Measurements from ENCODE around the gene TDRD10. TPM values are rescaled to one million over a fixed set of nuclear protein-coding genes. Genes with fewer than 3 reads are reported as not detected.

TDRD10 gene
- polyA plus RNA-seq, 3 donors = not detected

DNA sequence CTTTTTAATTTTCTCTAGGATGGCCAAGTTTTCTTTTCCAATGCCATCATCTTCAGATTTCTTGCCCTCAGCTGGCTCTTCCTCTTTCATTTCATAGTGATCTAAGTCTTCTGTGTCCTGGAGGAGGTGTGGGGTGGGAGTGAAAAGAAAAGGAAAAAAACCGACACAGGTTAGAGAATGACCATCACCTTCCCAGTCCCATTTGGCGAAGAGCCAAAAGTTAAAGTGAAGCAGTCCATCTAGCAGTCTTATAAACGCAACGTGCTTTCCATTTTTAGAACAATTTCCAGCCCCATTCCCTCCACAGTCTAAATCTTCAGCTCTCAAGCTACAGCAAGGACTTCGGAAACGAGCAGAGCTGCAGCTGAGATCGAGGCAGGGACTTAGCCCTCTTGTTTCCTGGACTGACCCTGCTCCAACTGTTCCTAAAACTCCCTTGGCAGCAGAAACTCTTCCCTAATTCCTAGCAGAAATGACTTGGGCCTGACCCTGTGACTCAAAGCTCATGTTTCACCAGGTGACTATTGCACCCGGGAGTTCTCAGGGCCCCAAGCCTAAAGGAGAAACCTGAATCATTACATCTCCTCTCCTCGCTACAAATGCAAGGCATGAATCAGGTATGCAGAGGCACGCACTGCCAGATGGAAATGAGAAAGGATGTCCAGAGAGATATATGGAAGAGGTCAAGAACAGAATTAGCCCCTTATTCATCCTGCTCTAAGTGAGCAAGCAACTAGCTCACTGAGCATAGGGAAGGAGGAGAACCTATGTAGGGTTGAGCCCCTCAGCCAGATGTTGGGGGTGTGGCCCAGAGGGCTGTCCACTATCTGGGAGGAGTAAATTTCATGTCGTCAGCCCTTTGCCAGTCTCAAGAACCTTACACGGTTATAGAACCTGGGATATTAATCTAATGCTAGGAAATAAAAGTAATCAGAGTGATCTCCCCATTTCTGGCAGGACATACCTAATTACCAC is 51.3 kb downstream of the TDRD10 start:
- peaks cover 71 to 81% of the 10 kb centered on the region in 2 donors for H3K36me3 ChIP-seq (replicated peaks in 1 of 2; ENCODE audit: control insufficient read depth in 1 of 2, insufficient read depth in 2 of 2, low read length in 2 of 2)
- no peak overlapping the region for H3K9ac ChIP-seq (ENCODE audit: insufficient read depth, low read length, poor library complexity, severe bottlenecking)
- H3K4me1 ChIP-seq (ENCODE audit: control insufficient read depth in 1 of 2, insufficient read depth in 2 of 2, low read length in 2 of 2) = peaks cover 17 to 26% of the 10 kb centered on the region in 2 donors
- Mint-ChIP-seq H3K27me3 (ENCODE audit: low read depth in 3 of 3) (no peaks in the 10 kb centered on the region), H3K4me1 (peaks cover 33% of the 10 kb centered on the region), H3K4me3 (no peak overlapping the region), H3K27ac (peak overlapping the region in 2 of 7 donors; percentile 0 to 18), H3K36me3 (peaks cover 72 to 78% of the 10 kb centered on the region in 2 donors), H3K9me3 (no peaks in the 10 kb centered on the region)
- TF ChIP-seq, protein P1, sequence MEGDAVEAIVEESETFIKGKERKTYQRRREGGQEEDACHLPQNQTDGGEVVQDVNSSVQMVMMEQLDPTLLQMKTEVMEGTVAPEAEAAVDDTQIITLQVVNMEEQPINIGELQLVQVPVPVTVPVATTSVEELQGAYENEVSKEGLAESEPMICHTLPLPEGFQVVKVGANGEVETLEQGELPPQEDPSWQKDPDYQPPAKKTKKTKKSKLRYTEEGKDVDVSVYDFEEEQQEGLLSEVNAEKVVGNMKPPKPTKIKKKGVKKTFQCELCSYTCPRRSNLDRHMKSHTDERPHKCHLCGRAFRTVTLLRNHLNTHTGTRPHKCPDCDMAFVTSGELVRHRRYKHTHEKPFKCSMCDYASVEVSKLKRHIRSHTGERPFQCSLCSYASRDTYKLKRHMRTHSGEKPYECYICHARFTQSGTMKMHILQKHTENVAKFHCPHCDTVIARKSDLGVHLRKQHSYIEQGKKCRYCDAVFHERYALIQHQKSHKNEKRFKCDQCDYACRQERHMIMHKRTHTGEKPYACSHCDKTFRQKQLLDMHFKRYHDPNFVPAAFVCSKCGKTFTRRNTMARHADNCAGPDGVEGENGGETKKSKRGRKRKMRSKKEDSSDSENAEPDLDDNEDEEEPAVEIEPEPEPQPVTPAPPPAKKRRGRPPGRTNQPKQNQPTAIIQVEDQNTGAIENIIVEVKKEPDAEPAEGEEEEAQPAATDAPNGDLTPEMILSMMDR (IDR thresholded peaks at IDR 0.05) = no peak
- no peaks in the 10 kb centered on the region for H3K27me3 ChIP-seq (ENCODE audit: control insufficient read depth in 2 of 2, insufficient read depth in 2 of 2, low read length in 2 of 2)
- peaks cover 35% of the 10 kb centered on the region for H3K79me2 ChIP-seq (ENCODE audit: insufficient read depth, low read length)
- no peak overlapping the region for H3K4me2 ChIP-seq (replicated peaks; ENCODE audit: extremely low read depth, low read length, poor library complexity, severe bottlenecking)
- no peak overlapping the region for H3K4me3 ChIP-seq (replicated peaks in 1 of 3; ENCODE audit: low read depth in 2 of 3, low read length in 3 of 3)
- H2AFZ ChIP-seq (ENCODE audit: insufficient read depth, low read depth, low read length, poor library complexity, severe bottlenecking) = no peak overlapping the region
- no peaks in the 10 kb centered on the region for H3K9me3 ChIP-seq (replicated peaks in 1 of 2; ENCODE audit: control insufficient read depth in 1 of 2, insufficient read depth in 1 of 2, low read length in 2 of 2)
- H4K20me1 ChIP-seq (ENCODE audit: insufficient read depth, low read length) = peaks cover 92% of the 10 kb centered on the region
- DNase-seq = no peak
- WGBS (ENCODE audit: insufficient coverage) = 97% methylated on average over 5 of the region's 12 CpGs
- intact Hi-C loops (cut with micrococcal nuclease) = loop anchor here in 1 of 2 donors (10.0 kb wide), 2 partner anchors 381 to 531 kb away; partner anchors contain the start of gene PMVK
- H3K27ac ChIP-seq (ENCODE audit: low read depth in 1 of 2, low read length in 2 of 2) = no peak overlapping the region

DNA sequence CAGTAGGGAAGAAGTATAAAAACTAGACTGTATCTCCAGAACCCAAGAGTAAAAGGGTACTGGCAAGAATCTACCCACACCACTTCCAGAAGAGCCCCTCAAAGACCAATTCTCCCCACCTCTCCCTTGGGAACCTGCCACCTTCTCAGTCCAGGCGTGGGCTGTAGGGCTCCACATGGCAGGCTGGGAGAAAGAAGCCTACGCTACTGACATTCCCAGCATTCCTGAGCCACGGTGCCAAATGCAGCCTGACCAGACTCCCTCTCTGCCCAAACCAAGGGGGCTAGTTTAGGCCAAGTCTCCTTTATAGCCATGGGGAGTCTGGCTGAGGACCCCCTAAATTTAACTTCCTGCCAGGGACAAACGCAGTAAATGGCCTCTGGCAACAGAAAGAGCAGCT is 54.4 kb downstream of the TDRD10 start:
- no peaks in the 10 kb centered on the region for H3K27me3 ChIP-seq (ENCODE audit: control insufficient read depth in 2 of 2, insufficient read depth in 2 of 2, low read length in 2 of 2)
- peak overlapping the region in 1 of 3 experiments; percentile 97 for H3K4me3 ChIP-seq (replicated peaks in 1 of 3; ENCODE audit: low read depth in 2 of 3, low read length in 3 of 3)
- TF ChIP-seq, protein P1 (IDR thresholded peaks at IDR 0.05) = no peak
- H3K9me3 ChIP-seq (replicated peaks in 1 of 2; ENCODE audit: control insufficient read depth in 1 of 2, insufficient read depth in 1 of 2, low read length in 2 of 2) = no peaks in the 10 kb centered on the region
- peak overlapping the region in 1 of 2 donors; percentile 89 for H3K27ac ChIP-seq (ENCODE audit: low read depth in 1 of 2, low read length in 2 of 2)
- Mint-ChIP-seq H3K4me3 (no peak overlapping the region), H3K4me1 (peaks cover 29% of the 10 kb centered on the region), H3K27me3 (ENCODE audit: low read depth in 3 of 3) (peaks cover 0 to 2% (median 0%) of the 10 kb centered on the region in 3 donors), H3K9me3 (no peaks in the 10 kb centered on the region), H3K27ac (peak overlapping the region in 3 of 7 donors; percentile 14 to 70 (median 57)), H3K36me3 (peaks cover 47 to 52% of the 10 kb centered on the region in 2 donors)
- peaks cover 61% of the 10 kb centered on the region for H4K20me1 ChIP-seq (ENCODE audit: insufficient read depth, low read length)
- H3K4me1 ChIP-seq (ENCODE audit: control insufficient read depth in 1 of 2, insufficient read depth in 2 of 2, low read length in 2 of 2) = peaks cover 26 to 27% of the 10 kb centered on the region in 2 donors
- no peak overlapping the region for H3K9ac ChIP-seq (ENCODE audit: insufficient read depth, low read length, poor library complexity, severe bottlenecking)
- H3K36me3 ChIP-seq (replicated peaks in 1 of 2; ENCODE audit: control insufficient read depth in 1 of 2, insufficient read depth in 2 of 2, low read length in 2 of 2) = peaks cover 46 to 51% of the 10 kb centered on the region in 2 donors
- no peak overlapping the region for H2AFZ ChIP-seq (ENCODE audit: insufficient read depth, low read depth, low read length, poor library complexity, severe bottlenecking)
- WGBS (ENCODE audit: insufficient coverage) = 43% methylated on average over 2 of the region's 4 CpGs
- H3K4me2 ChIP-seq (replicated peaks; ENCODE audit: extremely low read depth, low read length, poor library complexity, severe bottlenecking) = peak overlapping the region; percentile 100
- DNase-seq = no peak
- H3K79me2 ChIP-seq (ENCODE audit: insufficient read depth, low read length) = peaks cover 35% of the 10 kb centered on the region
- intact Hi-C loops (cut with micrococcal nuclease) = loop anchor here (5.0 to 10.0 kb wide), 7 partner anchors 51 to 586 kb away; partner anchors contain the start of genes ADAR (in 1 of the 2), DPM3 (in 1 of the 2), KCNN3 (in 1 of the 2) and PMVK (in 1 of the 2)
